ENCODE measurements around the gene WWOX. TPM values are rescaled to one million over a fixed set of nuclear protein-coding genes. Genes with fewer than 3 reads are reported as not detected.

WWOX gene
- total and polyA plus RNA-seq, 2 of the 8 experiments (the other 6 are each of a cell fraction or from before 2014, with no cell fraction given): 5.4 to 16.7 TPM

GRCh38 chr16:78528265-78528664 is 428.8 kb downstream of the WWOX start:
- Histone ChIP-seq H2BK15ac (ENCODE audit: low read length) (no peak overlapping the region), H3K79me1 (ENCODE audit: low read depth, low read length) (no peaks in the 10 kb centered on the region), H4K20me1 (replicated peaks in 1 of 2; ENCODE audit: control insufficient read depth in 1 of 2, insufficient read depth in 2 of 2, low read length in 2 of 2) (no peaks in the 10 kb centered on the region), H3K4me3 (ENCODE audit: extremely low read depth in 1 of 4, insufficient read depth in 2 of 4, low read depth in 3 of 4, low read length in 4 of 4) (no peak overlapping the region), H3K23me2 (ENCODE audit: low read depth, low read length) (no peaks in the 10 kb centered on the region), H3K27ac (ENCODE audit: low read depth, low read length) (no peak overlapping the region), H4K8ac (ENCODE audit: extremely low read depth, insufficient read depth, low read length) (no peak overlapping the region), H3K9ac (replicated peaks in 1 of 4; ENCODE audit: extremely low read depth in 1 of 4, low read depth in 3 of 4, low read length in 3 of 4) (no peak overlapping the region), H3K36me3 (ENCODE audit: control insufficient read depth in 2 of 4, insufficient read depth in 4 of 4, low read length in 3 of 4) (no peaks in the 10 kb centered on the region), H2BK120ac (replicated peaks; ENCODE audit: low read depth, low read length) (no peak overlapping the region), H2BK12ac (ENCODE audit: low read depth, low read length) (no peak overlapping the region), H4K91ac (replicated peaks; ENCODE audit: insufficient read length, low read length) (no peak overlapping the region), H2AFZ (ENCODE audit: low read length) (no peak overlapping the region), H2AK5ac (ENCODE audit: low read depth, low read length) (no peak overlapping the region), H3K56ac (replicated peaks; ENCODE audit: insufficient read length, low read depth, low read length) (no peak overlapping the region), H2BK5ac (ENCODE audit: low read depth, low read length) (no peak overlapping the region), H3K27me3 (replicated peaks in 1 of 4; ENCODE audit: control insufficient read depth in 3 of 4, extremely low read depth in 1 of 4, insufficient read depth in 3 of 4, low read length in 3 of 4) (no peaks in the 10 kb centered on the region), H3K4me1 (replicated peaks in 1 of 4; ENCODE audit: control insufficient read depth in 3 of 4, insufficient read depth in 4 of 4, low read length in 3 of 4) (no peaks in the 10 kb centered on the region), H3K18ac (ENCODE audit: extremely low read depth, low read length) (no peak overlapping the region), H2BK20ac (ENCODE audit: low read length) (no peak overlapping the region), H4K5ac (ENCODE audit: insufficient read length, low read depth, low read length) (no peak overlapping the region), H3K9me3 (ENCODE audit: insufficient read depth in 2 of 2, low read depth in 1 of 2, low read length in 1 of 2) (no peaks in the 10 kb centered on the region), H3K14ac (ENCODE audit: insufficient read length) (no peak overlapping the region), H3K4ac (replicated peaks; ENCODE audit: insufficient read length, low read depth, low read length) (no peak overlapping the region), H3K79me2 (ENCODE audit: control insufficient read depth in 1 of 2, insufficient read depth in 2 of 2, low read length in 2 of 2) (no peaks in the 10 kb centered on the region), H3K23ac (ENCODE audit: insufficient read length) (no peak overlapping the region), H3K4me2 (ENCODE audit: insufficient read depth in 1 of 2, low read depth in 2 of 2, low read length in 2 of 2) (no peak overlapping the region)
- POLR2A ChIA-PET (ENCODE audit: partially characterized antibody): no interaction called here
- FAIRE-seq (no peak), DNase-seq (ENCODE audit: low read depth in 1 of 2, low spot score in 2 of 2) (no peak)
- CTCF ChIA-PET (ENCODE audit: partially characterized antibody): no interaction called here
- WGBS, 2 experiments (ENCODE audit: extremely low coverage in 1 of 2, insufficient coverage in 1 of 2, insufficient read length in 1 of 2, insufficient replicate concordance in 2 of 2, low coverage in 1 of 2, low lambda C conversion rate in 2 of 2, missing lambda C conversion rate in 1 of 2): 89% methylated on average over 5 of the region's 5 CpGs; no CpG with 5 or more reads in 1 of the 2 experiments
- TF ChIP-seq, protein P1, sequence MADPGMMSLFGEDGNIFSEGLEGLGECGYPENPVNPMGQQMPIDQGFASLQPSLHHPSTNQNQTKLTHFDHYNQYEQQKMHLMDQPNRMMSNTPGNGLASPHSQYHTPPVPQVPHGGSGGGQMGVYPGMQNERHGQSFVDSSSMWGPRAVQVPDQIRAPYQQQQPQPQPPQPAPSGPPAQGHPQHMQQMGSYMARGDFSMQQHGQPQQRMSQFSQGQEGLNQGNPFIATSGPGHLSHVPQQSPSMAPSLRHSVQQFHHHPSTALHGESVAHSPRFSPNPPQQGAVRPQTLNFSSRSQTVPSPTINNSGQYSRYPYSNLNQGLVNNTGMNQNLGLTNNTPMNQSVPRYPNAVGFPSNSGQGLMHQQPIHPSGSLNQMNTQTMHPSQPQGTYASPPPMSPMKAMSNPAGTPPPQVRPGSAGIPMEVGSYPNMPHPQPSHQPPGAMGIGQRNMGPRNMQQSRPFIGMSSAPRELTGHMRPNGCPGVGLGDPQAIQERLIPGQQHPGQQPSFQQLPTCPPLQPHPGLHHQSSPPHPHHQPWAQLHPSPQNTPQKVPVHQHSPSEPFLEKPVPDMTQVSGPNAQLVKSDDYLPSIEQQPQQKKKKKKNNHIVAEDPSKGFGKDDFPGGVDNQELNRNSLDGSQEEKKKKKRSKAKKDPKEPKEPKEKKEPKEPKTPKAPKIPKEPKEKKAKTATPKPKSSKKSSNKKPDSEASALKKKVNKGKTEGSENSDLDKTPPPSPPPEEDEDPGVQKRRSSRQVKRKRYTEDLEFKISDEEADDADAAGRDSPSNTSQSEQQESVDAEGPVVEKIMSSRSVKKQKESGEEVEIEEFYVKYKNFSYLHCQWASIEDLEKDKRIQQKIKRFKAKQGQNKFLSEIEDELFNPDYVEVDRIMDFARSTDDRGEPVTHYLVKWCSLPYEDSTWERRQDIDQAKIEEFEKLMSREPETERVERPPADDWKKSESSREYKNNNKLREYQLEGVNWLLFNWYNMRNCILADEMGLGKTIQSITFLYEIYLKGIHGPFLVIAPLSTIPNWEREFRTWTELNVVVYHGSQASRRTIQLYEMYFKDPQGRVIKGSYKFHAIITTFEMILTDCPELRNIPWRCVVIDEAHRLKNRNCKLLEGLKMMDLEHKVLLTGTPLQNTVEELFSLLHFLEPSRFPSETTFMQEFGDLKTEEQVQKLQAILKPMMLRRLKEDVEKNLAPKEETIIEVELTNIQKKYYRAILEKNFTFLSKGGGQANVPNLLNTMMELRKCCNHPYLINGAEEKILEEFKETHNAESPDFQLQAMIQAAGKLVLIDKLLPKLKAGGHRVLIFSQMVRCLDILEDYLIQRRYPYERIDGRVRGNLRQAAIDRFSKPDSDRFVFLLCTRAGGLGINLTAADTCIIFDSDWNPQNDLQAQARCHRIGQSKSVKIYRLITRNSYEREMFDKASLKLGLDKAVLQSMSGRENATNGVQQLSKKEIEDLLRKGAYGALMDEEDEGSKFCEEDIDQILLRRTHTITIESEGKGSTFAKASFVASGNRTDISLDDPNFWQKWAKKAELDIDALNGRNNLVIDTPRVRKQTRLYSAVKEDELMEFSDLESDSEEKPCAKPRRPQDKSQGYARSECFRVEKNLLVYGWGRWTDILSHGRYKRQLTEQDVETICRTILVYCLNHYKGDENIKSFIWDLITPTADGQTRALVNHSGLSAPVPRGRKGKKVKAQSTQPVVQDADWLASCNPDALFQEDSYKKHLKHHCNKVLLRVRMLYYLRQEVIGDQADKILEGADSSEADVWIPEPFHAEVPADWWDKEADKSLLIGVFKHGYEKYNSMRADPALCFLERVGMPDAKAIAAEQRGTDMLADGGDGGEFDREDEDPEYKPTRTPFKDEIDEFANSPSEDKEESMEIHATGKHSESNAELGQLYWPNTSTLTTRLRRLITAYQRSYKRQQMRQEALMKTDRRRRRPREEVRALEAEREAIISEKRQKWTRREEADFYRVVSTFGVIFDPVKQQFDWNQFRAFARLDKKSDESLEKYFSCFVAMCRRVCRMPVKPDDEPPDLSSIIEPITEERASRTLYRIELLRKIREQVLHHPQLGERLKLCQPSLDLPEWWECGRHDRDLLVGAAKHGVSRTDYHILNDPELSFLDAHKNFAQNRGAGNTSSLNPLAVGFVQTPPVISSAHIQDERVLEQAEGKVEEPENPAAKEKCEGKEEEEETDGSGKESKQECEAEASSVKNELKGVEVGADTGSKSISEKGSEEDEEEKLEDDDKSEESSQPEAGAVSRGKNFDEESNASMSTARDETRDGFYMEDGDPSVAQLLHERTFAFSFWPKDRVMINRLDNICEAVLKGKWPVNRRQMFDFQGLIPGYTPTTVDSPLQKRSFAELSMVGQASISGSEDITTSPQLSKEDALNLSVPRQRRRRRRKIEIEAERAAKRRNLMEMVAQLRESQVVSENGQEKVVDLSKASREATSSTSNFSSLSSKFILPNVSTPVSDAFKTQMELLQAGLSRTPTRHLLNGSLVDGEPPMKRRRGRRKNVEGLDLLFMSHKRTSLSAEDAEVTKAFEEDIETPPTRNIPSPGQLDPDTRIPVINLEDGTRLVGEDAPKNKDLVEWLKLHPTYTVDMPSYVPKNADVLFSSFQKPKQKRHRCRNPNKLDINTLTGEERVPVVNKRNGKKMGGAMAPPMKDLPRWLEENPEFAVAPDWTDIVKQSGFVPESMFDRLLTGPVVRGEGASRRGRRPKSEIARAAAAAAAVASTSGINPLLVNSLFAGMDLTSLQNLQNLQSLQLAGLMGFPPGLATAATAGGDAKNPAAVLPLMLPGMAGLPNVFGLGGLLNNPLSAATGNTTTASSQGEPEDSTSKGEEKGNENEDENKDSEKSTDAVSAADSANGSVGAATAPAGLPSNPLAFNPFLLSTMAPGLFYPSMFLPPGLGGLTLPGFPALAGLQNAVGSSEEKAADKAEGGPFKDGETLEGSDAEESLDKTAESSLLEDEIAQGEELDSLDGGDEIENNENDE (IDR thresholded peaks at IDR 0.05; ENCODE audit: insufficient replicate concordance, low read length): no peak

Data from H1 (cell line).